HEK293 (cell line): ENCODE results near the gene BNIPL.

Source experiments
- AEBP2 ChIP-seq: fragments of 450-650 bp; formaldehyde crosslinking; IDR thresholded peaks from 2 replicates; pipeline ENCODE4 v1.5.1; 2016; ENCODE audit warnings: missing biosample characterization, missing genetic modification characterization, borderline replicate concordance
- BCL6B ChIP-seq: fragments of 450-650 bp; formaldehyde crosslinking; IDR thresholded peaks from 2 replicates; pipeline ENCODE4 v1.5.1; 2017; ENCODE audit warnings: missing biosample characterization, missing genetic modification characterization
- ELK4 ChIP-seq: IDR thresholded peaks from 2 replicates; pipeline ENCODE4 v1.6.1; 2011; ENCODE audit warnings: mild to moderate bottlenecking, low read depth, low read length, borderline replicate concordance
- KLF1 ChIP-seq: fragments of 450-650 bp; formaldehyde crosslinking; IDR thresholded peaks from 2 replicates; pipeline ENCODE4 v1.5.1; 2016; ENCODE audit warnings: missing biosample characterization, missing genetic modification characterization
- PBX3 ChIP-seq: sonication (generic); formaldehyde crosslinking; IDR thresholded peaks from 2 replicates; pipeline ENCODE4 v1.8.1; 2022; ENCODE audit warnings: mild to moderate bottlenecking, moderate library complexity, missing genetic modification reagents
- PRDM4 ChIP-seq: fragments of 450-650 bp; formaldehyde crosslinking; IDR thresholded peaks from 2 replicates; pipeline ENCODE4 v1.5.1; 2017; ENCODE audit warnings: missing biosample characterization, missing genetic modification characterization
- REPIN1 ChIP-seq: fragments of 450-650 bp; formaldehyde crosslinking; IDR thresholded peaks from 2 replicates; pipeline ENCODE4 v1.5.1; 2017; ENCODE audit warnings: missing biosample characterization, missing genetic modification characterization, low read depth
- SCRT2 ChIP-seq: fragments of 450-650 bp; formaldehyde crosslinking; IDR thresholded peaks from 2 replicates; pipeline ENCODE4 v1.5.1; 2016; ENCODE audit warnings: missing biosample characterization, missing genetic modification characterization
- ZFP37 ChIP-seq: fragments of 450-650 bp; formaldehyde crosslinking; IDR thresholded peaks from 2 replicates; pipeline ENCODE4 v1.5.1; 2016; ENCODE audit warnings: missing biosample characterization, missing genetic modification characterization
- ZIC2 ChIP-seq: fragments of 450-650 bp; formaldehyde crosslinking; IDR thresholded peaks from 2 replicates; pipeline ENCODE4 v1.5.1; 2016; ENCODE audit warnings: missing biosample characterization, missing genetic modification characterization
- ZNF10 ChIP-seq: fragments of 450-650 bp; formaldehyde crosslinking; IDR thresholded peaks from 2 replicates; pipeline ENCODE4 v1.5.1; 2017; ENCODE audit warnings: missing biosample characterization, missing genetic modification characterization
- ZNF112 ChIP-seq: fragments of 450-650 bp; formaldehyde crosslinking; IDR thresholded peaks from 2 replicates; pipeline ENCODE4 v1.5.0; 2017; ENCODE audit warnings: missing biosample characterization, missing genetic modification characterization
- ZNF274 ChIP-seq, 2 experiments: fragments of 200-500 bp in 1 of 2; fragments of 450-650 bp in 1 of 2; sonication (Bioruptor generic) in 1 of 2; formaldehyde crosslinking in 1 of 2; IDR thresholded peaks; 2 replicates each; pipeline versions ENCODE4 v1.5.1 to v1.6.1; 2014 to 2016; ENCODE audit warnings: borderline replicate concordance in 1 of 2, inconsistent platforms in 1 of 2, low read length in 1 of 2, missing biosample characterization in 1 of 2, missing genetic modification characterization in 1 of 2
- ZNF335 ChIP-seq: fragments of 450-650 bp; formaldehyde crosslinking; conservative IDR thresholded peaks from 2 replicates; pipeline ENCODE4 v1.5.1; 2016; ENCODE audit warnings: missing biosample characterization, missing genetic modification characterization
- ZNF549 ChIP-seq: fragments of 450-650 bp; IDR thresholded peaks from 2 replicates; pipeline ENCODE4 v1.5.1; 2018; ENCODE audit warnings: missing biosample characterization, missing genetic modification characterization, mild to moderate bottlenecking, inconsistent platforms, moderate library complexity
- ZNF555 ChIP-seq: fragments of 450-650 bp; formaldehyde crosslinking; conservative IDR thresholded peaks from 2 replicates; pipeline ENCODE4 v1.5.1; 2017; ENCODE audit warnings: missing biosample characterization, mild to moderate bottlenecking, missing genetic modification characterization, inconsistent platforms
- ZNF585B ChIP-seq: fragments of 450-650 bp; formaldehyde crosslinking; IDR thresholded peaks from 2 replicates; pipeline ENCODE4 v1.5.1; 2016; ENCODE audit warnings: missing biosample characterization, missing genetic modification characterization
- ZNF629 ChIP-seq: fragments of 450-650 bp; formaldehyde crosslinking; IDR thresholded peaks from 2 replicates; pipeline ENCODE4 v1.5.1; 2017; ENCODE audit warnings: missing biosample characterization, missing genetic modification characterization
- ZSCAN23 ChIP-seq: fragments of 450-650 bp; formaldehyde crosslinking; IDR thresholded peaks from 2 replicates; pipeline ENCODE4 v1.5.1; 2016; ENCODE audit warnings: missing biosample characterization, missing genetic modification characterization
- ZXDB ChIP-seq: fragments of 450-650 bp; formaldehyde crosslinking; IDR thresholded peaks from 2 replicates; pipeline ENCODE4 v1.5.1; 2016; ENCODE audit warnings: missing biosample characterization, missing genetic modification characterization
- TF ChIP-seq, protein P1 (sequence below): fragments of 450-650 bp; formaldehyde crosslinking; IDR thresholded peaks from 2 replicates; pipeline ENCODE4 v1.5.1; 2016; ENCODE audit warnings: missing biosample characterization, missing genetic modification characterization, borderline replicate concordance
- TF ChIP-seq, protein P2 (sequence below): fragments of 450-650 bp; formaldehyde crosslinking; conservative IDR thresholded peaks from 2 replicates; pipeline ENCODE4 v1.5.1; 2016; ENCODE audit warnings: low read depth, missing biosample characterization, missing genetic modification characterization

The BNIPL gene

GRCh38 chr1:151060007-151060656 is 23.7 kb downstream of the BNIPL start, which contains the start of gene MLLT11 (continued):
- TF ChIP-seq AEBP2 (tag by site-specific recombination) (no peak), ZFP37 (tag by site-specific recombination) (no peak), BCL6B (tag by site-specific recombination) (no peak), KLF1 (tag by site-specific recombination) (peak; percentile 68), ZNF112 (tag by site-specific recombination) (no peak), PRDM4 (no peak), ZNF549 (tag by site-specific recombination) (no peak), SCRT2 (tag by site-specific recombination) (no peak), ZNF335 (tag by site-specific recombination) (no peak), REPIN1 (tag by site-specific recombination) (no peak), ZSCAN23 (tag by site-specific recombination) (no peak), PBX3 (CRISPR knock-in tag) (no peak), ZNF555 (tag by site-specific recombination) (no peak), ZNF274 (IDR thresholded peaks at IDR 0.05; ENCODE audit: low read length) (no peak), ZNF274 (tag by site-specific recombination; IDR thresholded peaks at IDR 0.05; ENCODE audit: borderline replicate concordance) (no peak), ELK4 (no peak), ZNF629 (tag by site-specific recombination) (no peak; the same call in 1 of the 2 replicates), ZXDB (tag by site-specific recombination) (peak; percentile 10; the same call in 1 of the 2 replicates), ZNF10 (tag by site-specific recombination) (no peak), ZNF585B (no peak), ZIC2 (tag by site-specific recombination) (no peak)
- TF ChIP-seq, protein P1, sequence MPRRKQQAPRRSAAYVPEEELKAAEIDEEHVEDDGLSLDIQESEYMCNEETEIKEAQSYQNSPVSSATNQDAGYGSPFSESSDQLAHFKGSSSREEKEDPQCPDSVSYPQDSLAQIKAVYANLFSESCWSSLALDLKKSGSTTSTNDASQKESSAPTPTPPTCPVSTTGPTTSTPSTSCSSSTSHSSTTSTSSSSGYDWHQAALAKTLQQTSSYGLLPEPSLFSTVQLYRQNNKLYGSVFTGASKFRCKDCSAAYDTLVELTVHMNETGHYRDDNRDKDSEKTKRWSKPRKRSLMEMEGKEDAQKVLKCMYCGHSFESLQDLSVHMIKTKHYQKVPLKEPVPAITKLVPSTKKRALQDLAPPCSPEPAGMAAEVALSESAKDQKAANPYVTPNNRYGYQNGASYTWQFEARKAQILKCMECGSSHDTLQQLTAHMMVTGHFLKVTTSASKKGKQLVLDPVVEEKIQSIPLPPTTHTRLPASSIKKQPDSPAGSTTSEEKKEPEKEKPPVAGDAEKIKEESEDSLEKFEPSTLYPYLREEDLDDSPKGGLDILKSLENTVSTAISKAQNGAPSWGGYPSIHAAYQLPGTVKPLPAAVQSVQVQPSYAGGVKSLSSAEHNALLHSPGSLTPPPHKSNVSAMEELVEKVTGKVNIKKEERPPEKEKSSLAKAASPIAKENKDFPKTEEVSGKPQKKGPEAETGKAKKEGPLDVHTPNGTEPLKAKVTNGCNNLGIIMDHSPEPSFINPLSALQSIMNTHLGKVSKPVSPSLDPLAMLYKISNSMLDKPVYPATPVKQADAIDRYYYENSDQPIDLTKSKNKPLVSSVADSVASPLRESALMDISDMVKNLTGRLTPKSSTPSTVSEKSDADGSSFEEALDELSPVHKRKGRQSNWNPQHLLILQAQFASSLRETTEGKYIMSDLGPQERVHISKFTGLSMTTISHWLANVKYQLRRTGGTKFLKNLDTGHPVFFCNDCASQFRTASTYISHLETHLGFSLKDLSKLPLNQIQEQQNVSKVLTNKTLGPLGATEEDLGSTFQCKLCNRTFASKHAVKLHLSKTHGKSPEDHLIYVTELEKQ (tag by site-specific recombination) = no peak; the same call in 1 of the 2 replicates
- TF ChIP-seq, protein P2, sequence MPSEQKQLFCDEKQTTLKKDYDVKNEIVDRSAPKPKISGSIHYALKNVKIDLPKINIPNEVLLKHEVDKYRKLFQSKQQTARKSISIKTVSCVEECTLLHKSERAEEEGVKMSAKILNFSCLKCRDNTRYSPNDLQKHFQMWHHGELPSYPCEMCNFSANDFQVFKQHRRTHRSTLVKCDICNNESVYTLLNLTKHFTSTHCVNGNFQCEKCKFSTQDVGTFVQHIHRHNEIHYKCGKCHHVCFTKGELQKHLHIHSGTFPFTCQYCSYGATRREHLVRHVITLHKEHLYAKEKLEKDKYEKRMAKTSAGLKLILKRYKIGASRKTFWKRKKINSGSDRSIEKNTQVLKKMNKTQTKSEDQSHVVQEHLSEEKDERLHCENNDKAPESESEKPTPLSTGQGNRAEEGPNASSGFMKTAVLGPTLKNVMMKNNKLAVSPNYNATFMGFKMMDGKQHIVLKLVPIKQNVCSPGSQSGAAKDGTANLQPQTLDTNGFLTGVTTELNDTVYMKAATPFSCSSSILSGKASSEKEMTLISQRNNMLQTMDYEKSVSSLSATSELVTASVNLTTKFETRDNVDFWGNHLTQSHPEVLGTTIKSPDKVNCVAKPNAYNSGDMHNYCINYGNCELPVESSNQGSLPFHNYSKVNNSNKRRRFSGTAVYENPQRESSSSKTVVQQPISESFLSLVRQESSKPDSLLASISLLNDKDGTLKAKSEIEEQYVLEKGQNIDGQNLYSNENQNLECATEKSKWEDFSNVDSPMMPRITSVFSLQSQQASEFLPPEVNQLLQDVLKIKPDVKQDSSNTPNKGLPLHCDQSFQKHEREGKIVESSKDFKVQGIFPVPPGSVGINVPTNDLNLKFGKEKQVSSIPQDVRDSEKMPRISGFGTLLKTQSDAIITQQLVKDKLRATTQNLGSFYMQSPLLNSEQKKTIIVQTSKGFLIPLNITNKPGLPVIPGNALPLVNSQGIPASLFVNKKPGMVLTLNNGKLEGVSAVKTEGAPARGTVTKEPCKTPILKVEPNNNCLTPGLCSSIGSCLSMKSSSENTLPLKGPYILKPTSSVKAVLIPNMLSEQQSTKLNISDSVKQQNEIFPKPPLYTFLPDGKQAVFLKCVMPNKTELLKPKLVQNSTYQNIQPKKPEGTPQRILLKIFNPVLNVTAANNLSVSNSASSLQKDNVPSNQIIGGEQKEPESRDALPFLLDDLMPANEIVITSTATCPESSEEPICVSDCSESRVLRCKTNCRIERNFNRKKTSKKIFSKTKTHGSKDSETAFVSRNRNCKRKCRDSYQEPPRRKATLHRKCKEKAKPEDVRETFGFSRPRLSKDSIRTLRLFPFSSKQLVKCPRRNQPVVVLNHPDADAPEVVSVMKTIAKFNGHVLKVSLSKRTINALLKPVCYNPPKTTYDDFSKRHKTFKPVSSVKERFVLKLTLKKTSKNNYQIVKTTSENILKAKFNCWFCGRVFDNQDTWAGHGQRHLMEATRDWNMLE = no peak
